CD4-positive, alpha-beta T cell treated with Interleukin-1 beta for 1 hour (primary cell): ENCODE measurements around the gene TCF12.

Experiments used
- DNase-seq, 2 donors: peaks; one replicate each; pipeline ENCODE4 v3.0.0-alpha.2; 2020 to 2022

The TCF12 gene

GRCh38 chr15:57056357-57056756, 137.9 kb downstream of the TCF12 start:
- DNase-seq = no peak

- DNase-seq = no peak
Measured at GRCh38 chr15:57057134-57057930, 138.9 kb downstream of the TCF12 start.

GRCh38 chr15:57059026-57059660, 140.7 kb downstream of the TCF12 start:
- no peak for DNase-seq

- DNase-seq = no peak
Measured at GRCh38 chr15:57060799-57061198, 142.4 kb downstream of the TCF12 start.

DNA sequence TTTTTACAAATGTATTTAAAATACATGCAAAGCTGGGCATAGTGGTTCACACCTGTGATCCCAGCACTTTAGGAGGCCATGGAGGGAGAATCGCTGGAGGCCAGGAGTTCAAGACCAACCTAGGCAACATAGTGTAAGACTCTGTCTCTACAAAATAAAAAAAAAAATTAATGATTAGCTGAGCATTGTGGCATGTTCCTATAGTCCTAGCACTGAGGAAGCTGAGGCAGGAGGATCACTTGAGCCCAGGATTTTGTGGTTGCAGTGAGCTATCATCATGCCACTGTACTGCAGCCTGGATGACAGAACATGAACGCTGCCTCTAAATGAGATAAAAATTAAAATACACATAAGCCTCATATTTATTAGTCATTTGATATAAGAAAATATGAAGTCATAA, 142.8 kb downstream of the TCF12 start:
- no peak for DNase-seq

GRCh38 chr15:57061696-57062095, 143.3 kb downstream of the TCF12 start:
- DNase-seq = no peak

GRCh38 chr15:57064033-57064432, 145.6 kb downstream of the TCF12 start:
- no peak for DNase-seq

GRCh38 chr15:57069423-57069822, 151.0 kb downstream of the TCF12 start:
- no peak for DNase-seq

DNA sequence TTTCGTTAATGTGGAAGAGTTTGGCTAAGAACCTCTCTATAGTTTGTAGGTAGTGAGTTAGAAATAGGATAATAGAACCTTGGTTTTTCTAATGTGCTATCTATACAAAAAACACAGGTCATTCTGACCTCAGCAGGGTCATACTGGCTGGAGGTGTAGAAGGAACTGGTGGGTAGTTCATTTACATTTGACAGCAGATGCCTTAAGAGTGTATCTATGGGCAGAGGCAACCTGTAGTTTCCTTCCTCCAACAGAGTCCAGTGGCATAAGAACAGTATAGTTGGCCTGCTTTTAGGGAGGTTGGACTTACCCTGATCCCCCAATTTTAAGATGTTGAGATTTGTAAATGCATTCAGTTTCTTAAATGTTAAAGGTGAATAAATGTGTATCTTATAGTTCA, 152.2 kb downstream of the TCF12 start:
- DNase-seq = no peak

GRCh38 chr15:57079446-57079845, 161.0 kb downstream of the TCF12 start:
- no peak for DNase-seq

GRCh38 chr15:57079931-57080620, 161.6 kb downstream of the TCF12 start:
- DNase-seq = no peak

DNA sequence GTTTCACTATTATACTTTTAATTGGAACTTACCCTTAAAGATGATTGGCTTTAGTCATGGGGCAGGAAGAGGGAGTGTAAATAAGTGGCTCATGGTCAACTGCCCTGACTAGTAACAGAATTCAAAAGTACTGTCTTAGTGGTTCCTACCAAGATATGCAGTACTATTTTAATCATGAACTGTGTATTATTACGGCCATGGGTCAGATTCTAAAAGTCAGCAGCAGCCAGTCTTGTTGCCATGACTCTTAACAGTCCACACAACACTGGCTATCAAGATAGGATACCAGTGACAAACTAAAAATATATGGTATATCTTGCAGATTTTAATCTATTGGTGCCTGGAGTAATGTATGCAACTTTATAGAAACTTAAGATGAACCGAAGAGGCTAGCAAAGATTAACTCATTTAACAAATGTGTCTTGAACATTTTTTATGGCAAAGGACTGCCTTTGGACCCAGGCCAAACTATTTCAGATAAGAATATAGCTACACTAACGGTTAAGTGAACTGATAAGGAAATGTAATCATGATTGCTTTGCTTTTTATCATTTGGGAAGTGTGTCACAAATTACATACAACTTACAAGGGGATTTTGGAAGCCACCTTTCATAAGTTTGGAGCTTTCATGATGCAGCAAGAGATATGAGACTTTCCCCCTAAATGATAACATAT, 163.7 kb downstream of the TCF12 start:
- no peak for DNase-seq

GRCh38 chr15:57084192-57084591, 165.7 kb downstream of the TCF12 start:
- no peak for DNase-seq

- DNase-seq = no peak
Measured at GRCh38 chr15:57085267-57085666, 166.8 kb downstream of the TCF12 start.

- DNase-seq = no peak
Measured at GRCh38 chr15:57086857-57087427, 168.5 kb downstream of the TCF12 start.

- DNase-seq = no peak
Measured at GRCh38 chr15:57089815-57090495, 171.5 kb downstream of the TCF12 start.

DNA sequence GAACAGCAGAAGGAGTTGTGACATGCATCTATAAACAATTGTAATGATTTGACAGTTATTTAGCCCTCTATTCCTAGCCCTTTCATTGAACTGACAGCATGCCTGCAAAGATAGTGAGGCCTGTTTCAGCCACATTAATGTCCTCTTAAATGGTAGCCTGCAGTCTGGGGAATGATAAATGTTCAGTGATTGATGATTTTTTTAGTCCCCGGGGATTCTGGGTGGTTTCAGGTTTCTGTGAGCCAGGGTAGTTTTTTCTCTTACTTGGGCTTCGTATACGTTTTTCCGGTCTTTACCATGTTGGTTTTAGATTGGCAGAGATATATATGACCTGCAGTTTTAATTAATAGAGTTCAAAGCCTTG, 172.0 kb downstream of the TCF12 start:
- DNase-seq = no peak

DNA sequence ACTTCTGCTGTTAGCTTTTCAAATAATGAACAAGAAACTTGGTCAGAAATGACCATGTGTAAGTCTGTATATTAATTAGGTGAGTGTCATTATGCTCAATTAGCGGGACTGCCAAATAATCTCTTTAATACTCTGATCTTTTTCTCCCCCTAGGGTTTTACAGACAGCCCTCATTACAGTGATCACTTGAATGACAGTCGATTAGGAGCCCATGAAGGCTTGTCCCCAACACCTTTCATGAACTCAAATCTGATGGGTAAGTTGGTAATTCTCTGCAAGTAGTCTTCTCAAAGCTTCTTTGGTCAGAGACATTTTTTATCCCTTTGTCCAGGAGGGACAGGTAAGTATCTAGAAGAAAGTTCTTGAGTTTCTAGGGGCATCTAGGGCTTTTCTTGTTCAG, 173.2 kb downstream of the TCF12 start:
- DNase-seq = no peak

DNA sequence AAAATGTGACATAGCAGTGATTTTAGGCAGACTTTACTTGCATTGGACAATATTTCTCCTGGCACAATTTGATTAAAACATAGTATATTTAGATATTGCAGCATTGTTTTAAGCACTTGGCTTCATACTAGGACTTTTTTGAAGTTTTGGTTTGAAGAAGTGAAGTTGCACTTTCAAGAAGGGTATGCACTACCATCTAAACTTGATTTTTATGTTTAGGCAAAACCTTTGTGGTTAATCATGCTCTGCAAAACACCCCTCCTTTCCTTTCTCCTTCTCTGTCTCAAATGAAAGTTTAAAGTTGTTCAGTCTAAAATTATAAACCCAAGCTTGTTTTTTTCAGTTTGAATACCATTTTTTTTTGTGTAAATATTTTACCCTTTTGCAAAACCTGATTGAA, 173.8 kb downstream of the TCF12 start:
- no peak for DNase-seq

DNA sequence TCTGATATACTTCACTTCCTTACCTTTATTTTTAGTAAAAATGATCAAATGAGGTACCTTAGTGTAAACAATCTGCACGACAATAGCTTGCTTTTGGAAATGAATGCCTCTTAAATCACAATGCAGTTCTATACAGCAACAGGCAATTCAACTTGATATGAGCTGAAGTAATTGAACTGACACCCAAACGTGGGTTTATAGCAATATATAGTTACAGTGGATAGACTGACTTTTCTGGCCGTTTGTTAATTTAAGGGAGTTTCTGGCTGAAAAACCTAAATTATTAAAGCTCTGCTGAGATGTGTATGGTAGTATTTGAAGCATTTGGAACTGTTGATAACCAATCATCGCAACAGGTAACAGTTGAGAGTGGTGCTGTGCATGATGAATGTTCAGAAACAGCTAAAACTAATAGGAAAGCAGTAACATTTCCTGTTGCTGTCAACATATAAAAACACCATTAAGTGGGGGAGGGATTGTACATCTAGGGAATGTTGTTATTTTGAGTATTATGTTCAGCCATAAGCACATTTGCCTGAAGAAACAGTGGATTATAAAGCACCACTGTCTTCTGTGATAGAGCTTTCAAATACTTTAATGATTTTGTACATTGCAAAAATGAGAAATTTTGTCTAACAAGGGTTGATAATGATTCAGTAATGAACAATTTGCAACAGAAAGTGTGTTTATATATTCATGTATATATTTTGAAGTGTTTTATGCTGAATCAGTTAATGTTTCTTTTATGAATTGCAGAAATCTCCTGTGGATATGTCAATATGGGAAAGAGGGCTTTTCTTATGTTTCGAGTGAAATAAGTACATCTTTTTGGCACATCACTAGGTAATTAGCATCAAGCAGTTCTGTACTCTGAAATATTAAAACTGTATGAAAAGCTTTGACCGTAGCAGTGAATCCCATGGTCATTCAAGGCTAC, 176.1 kb downstream of the TCF12 start:
- DNase-seq = no peak

DNA sequence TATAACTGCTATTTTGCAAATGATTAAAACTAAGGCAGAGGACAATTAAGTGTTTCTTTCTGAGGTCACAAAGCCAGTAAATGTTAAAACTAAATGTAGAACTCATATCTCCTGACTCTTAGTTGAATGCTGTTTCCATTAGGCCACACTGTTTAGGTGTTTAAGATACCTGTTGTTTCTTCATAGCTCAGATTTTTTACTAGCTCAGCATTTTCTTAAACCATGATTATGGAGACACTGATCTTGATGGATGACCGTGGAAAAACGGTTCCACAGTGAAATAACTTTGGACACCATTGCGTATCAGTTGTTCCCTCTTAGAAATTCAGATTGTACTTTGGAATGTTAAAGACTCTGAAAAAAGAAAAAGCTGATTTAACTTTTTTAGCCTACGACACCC, 177.5 kb downstream of the TCF12 start:
- DNase-seq = no peak
